Nephron (organoid): ENCODE results near the gene NOVA2.

Source experiments
- H3K27ac Mint-ChIP-seq, 3 experiments: 2 replicates each; pipeline ENCODE4 v1.8.0; 2020; ENCODE audit warnings: mixed read lengths in 3 of 3, mild to moderate bottlenecking in 2 of 3, moderate library complexity in 1 of 3
- H3K27me3 Mint-ChIP-seq: 2 replicates; pipeline ENCODE4 v1.8.0; 2021; ENCODE audit warnings: low read depth, mild to moderate bottlenecking, moderate library complexity, mixed read lengths
- H3K36me3 Mint-ChIP-seq: 2 replicates; pipeline ENCODE4 v1.8.0; 2020; ENCODE audit warnings: low read depth, mixed read lengths
- H3K4me1 Mint-ChIP-seq: 2 replicates; pipeline ENCODE4 v1.8.0; 2020; ENCODE audit warnings: mixed read lengths
- H3K4me3 Mint-ChIP-seq, 3 experiments: 2 replicates each; pipeline ENCODE4 v1.8.0; 2020; ENCODE audit warnings: mild to moderate bottlenecking in 3 of 3, mixed read lengths in 3 of 3, moderate library complexity in 2 of 3
- H3K9me3 Mint-ChIP-seq: 2 replicates; pipeline ENCODE4 v1.8.0; 2020; ENCODE audit warnings: mixed read lengths
- CTCF ChIP-seq, 3 experiments: fragments of 200-600 bp; sonication (generic); IDR thresholded peaks; one replicate each; pipeline ENCODE4 v1.5.0; 2021; ENCODE audit warnings: antibody characterized with exemption in 3 of 3; ENCODE audit not compliant: unreplicated experiment in 3 of 3

NOVA2 gene

GRCh38 chr19:45924891-45925447, 48.7 kb downstream of the NOVA2 start:
- Mint-ChIP-seq H3K27me3 (peaks cover 34% of the 10 kb centered on the region), H3K4me3 (no peak overlapping the region), H3K9me3 (peaks cover 3% of the 10 kb centered on the region), H3K27ac (no peak overlapping the region), H3K4me1 (no peaks in the 10 kb centered on the region), H3K36me3 (no peaks in the 10 kb centered on the region)
- no peak for TF ChIP-seq CTCF (IDR thresholded peaks at IDR 0.05; ENCODE audit: unreplicated experiment in 3 of 3)

- Mint-ChIP-seq H3K27ac (no peak overlapping the region), H3K9me3 (peaks cover 3% of the 10 kb centered on the region), H3K27me3 (peaks cover 40% of the 10 kb centered on the region), H3K4me3 (no peak overlapping the region), H3K4me1 (no peaks in the 10 kb centered on the region), H3K36me3 (no peaks in the 10 kb centered on the region)
- TF ChIP-seq CTCF (IDR thresholded peaks at IDR 0.05; ENCODE audit: unreplicated experiment in 3 of 3): no peak
Measured at GRCh38 chr19:45922281-45922680, 51.4 kb downstream of the NOVA2 start.

GRCh38 chr19:45920458-45920857, 53.2 kb downstream of the NOVA2 start:
- Mint-ChIP-seq H3K4me1 (no peaks in the 10 kb centered on the region), H3K36me3 (no peaks in the 10 kb centered on the region), H3K27me3 (peaks cover 43% of the 10 kb centered on the region), H3K9me3 (peaks cover 3% of the 10 kb centered on the region), H3K27ac (no peak overlapping the region), H3K4me3 (no peak overlapping the region)
- TF ChIP-seq CTCF (IDR thresholded peaks at IDR 0.05; ENCODE audit: unreplicated experiment in 3 of 3): no peak

- no peaks in the 10 kb centered on the region for H3K9me3 Mint-ChIP-seq
- H3K36me3 Mint-ChIP-seq: no peaks in the 10 kb centered on the region
- H3K4me3 Mint-ChIP-seq: no peak overlapping the region
- no peak for TF ChIP-seq CTCF (IDR thresholded peaks at IDR 0.05; ENCODE audit: unreplicated experiment in 3 of 3)
- H3K27me3 Mint-ChIP-seq: peaks cover 39% of the 10 kb centered on the region
- H3K4me1 Mint-ChIP-seq: no peaks in the 10 kb centered on the region
- H3K27ac Mint-ChIP-seq: no peak overlapping the region
Measured at GRCh38 chr19:45919678-45920077, 54.0 kb downstream of the NOVA2 start.

- H3K4me1 Mint-ChIP-seq: no peaks in the 10 kb centered on the region
- no peak overlapping the region for H3K4me3 Mint-ChIP-seq
- no peaks in the 10 kb centered on the region for H3K9me3 Mint-ChIP-seq
- H3K36me3 Mint-ChIP-seq: no peaks in the 10 kb centered on the region
- TF ChIP-seq CTCF (IDR thresholded peaks at IDR 0.05; ENCODE audit: unreplicated experiment in 3 of 3): no peak
- H3K27ac Mint-ChIP-seq: no peak overlapping the region
- peaks cover 34% of the 10 kb centered on the region for H3K27me3 Mint-ChIP-seq
Measured at GRCh38 chr19:45918721-45919120, 54.9 kb downstream of the NOVA2 start.

GRCh38 chr19:45917421-45918091, 56.1 kb downstream of the NOVA2 start:
- Mint-ChIP-seq H3K27me3 (peaks cover 38% of the 10 kb centered on the region), H3K4me1 (no peaks in the 10 kb centered on the region), H3K36me3 (no peaks in the 10 kb centered on the region), H3K4me3 (no peak overlapping the region), H3K27ac (no peak overlapping the region), H3K9me3 (no peaks in the 10 kb centered on the region)
- no peak for TF ChIP-seq CTCF (IDR thresholded peaks at IDR 0.05; ENCODE audit: unreplicated experiment in 3 of 3)
